Upper lobe of left lung (tissue), 6 donors: ENCODE measurements around the gene BTBD9. TPM values are rescaled to one million over a fixed set of nuclear protein-coding genes. Genes with fewer than 3 reads are reported as not detected.
"Not testable (repeated sequence)": the region's sequence is repeated elsewhere in the genome, so short reads cannot be mapped to it uniquely, and the experiment has no call there.

ENCODE experiments used
- ATAC-seq, 2 donors: fragments of 200-7000 bp; cut with Tn5 transposase; one replicate each; pipeline ENCODE4 v1.9.1; 2022; ENCODE audit warnings: mild to moderate bottlenecking in 2 of 2, moderate library complexity in 2 of 2; ENCODE audit not compliant: low FRiP score in 2 of 2
- DNase-seq, 2 donors: peaks; one replicate each; pipeline ENCODE4 v3.0.0-alpha.2; 2019 to 2020
- H3K27ac ChIP-seq, 4 donors: fragments of 200-600 bp; sonication (generic); one replicate each; pipeline ENCODE4 v1.5.1; 2016 to 2019
- H3K27me3 ChIP-seq, 4 donors: fragments of 200-600 bp; sonication (generic); one replicate each; pipeline ENCODE4 v1.5.1; 2017 to 2019
- H3K36me3 ChIP-seq, 4 donors: fragments of 200-600 bp; sonication (generic); one replicate each; pipeline ENCODE4 v1.5.1; 2016 to 2019
- H3K4me1 ChIP-seq, 4 donors: fragments of 200-600 bp; sonication (generic); one replicate each; pipeline ENCODE4 v1.5.1; 2018 to 2019
- H3K4me3 ChIP-seq, 4 donors: fragments of 200-600 bp; sonication (generic); one replicate each; pipeline ENCODE4 v1.5.1; 2017 to 2019; ENCODE audit warnings: mild to moderate bottlenecking in 2 of 4, moderate library complexity in 1 of 4
- H3K9me3 ChIP-seq, 4 donors: fragments of 200-600 bp; sonication (generic); one replicate each; pipeline ENCODE4 v1.5.1; 2018 to 2019
- CTCF ChIP-seq, 6 experiments: fragments of 450-650 bp in 4 of 6; fragments of 200-600 bp in 2 of 6; sonication (generic) in 2 of 6; IDR thresholded peaks; one replicate each; pipeline ENCODE4 v1.5.1; 2016 to 2019; ENCODE audit warnings: antibody characterized with exemption in 6 of 6
- EP300 ChIP-seq, 4 donors: sonication (generic); formaldehyde crosslinking; IDR thresholded peaks; one replicate each; pipeline ENCODE4 v1.5.1; 2017; ENCODE audit warnings: antibody characterized with exemption in 4 of 4, control low read depth in 2 of 4
- POLR2A ChIP-seq, 4 donors: fragments of 450-650 bp; IDR thresholded peaks; one replicate each; pipeline ENCODE4 v1.5.1; 2016 to 2017; ENCODE audit warnings: antibody characterized with exemption in 4 of 4, mild to moderate bottlenecking in 2 of 4
- POLR2AphosphoS5 ChIP-seq, 2 donors: sonication (generic); formaldehyde crosslinking; IDR thresholded peaks; one replicate each; pipeline ENCODE4 v1.5.1; 2017; ENCODE audit warnings: antibody characterized with exemption in 2 of 2
- WGBS, 2 donors: methylation state at CpG; one replicate each; pipeline ENCODE4 v1.1.5; 2017 to 2018; 5-methylcytosine and 5-hydroxymethylcytosine counted together
- total RNA-seq, 6 donors: library from RNA; depleted of rRNA in 4 of 6; stranded (reverse); fragments of >200 nt in 4 of 6; gene quantifications; one replicate each; pipeline versions ENCODE4 v1.1.0 to v1.2.1, GENCODE V29; 2016 to 2021
- donor health status: DM: no; HTN: no; CAD: no; lungs with moderate emphysema.
- donor health status: DM: no; HTN: yes; CAD: no; lungs with severe emphysema.

The BTBD9 gene
- total RNA-seq, 6 donors from 2014 or later, result 18.2 to 60.8 (median 44.9) TPM

- WGBS, 2 donors, result 90 to 95% methylated on average over 1 of the region's 1 CpG
- ATAC-seq (no peak), DNase-seq (no peak)
- Histone ChIP-seq H3K4me3 (no peak overlapping the region), H3K27me3 (no peaks in the 10 kb centered on the region), H3K27ac (no peak overlapping the region), H3K36me3 (no peaks in the 10 kb centered on the region), H3K4me1 (peaks cover 0 to 3% (median 0%) of the 10 kb centered on the region in 4 donors), H3K9me3 (no peaks in the 10 kb centered on the region)
- TF ChIP-seq CTCF (IDR thresholded peaks at IDR 0.05) (no peak), EP300 (IDR thresholded peaks at IDR 0.05) (no peak), POLR2AphosphoS5 (IDR thresholded peaks at IDR 0.05) (no peak), POLR2A (IDR thresholded peaks at IDR 0.05) (no peak)
These were observed 14.5 kb downstream of the BTBD9 start for GRCh38 chr6:38625217-38625616.

- not testable (repeated sequence) for ATAC-seq, H3K4me3 ChIP-seq, H3K36me3 ChIP-seq, H3K9me3 ChIP-seq, DNase-seq, H3K4me1 ChIP-seq, H3K27me3 ChIP-seq
- WGBS, 2 donors, result 93 to 95% methylated on average over 1 of the region's 1 CpG
- H3K27ac ChIP-seq, result peak overlapping the region in 1 of 4 donors; percentile 1
These were observed 20.4 kb downstream of the BTBD9 start for GRCh38 chr6:38619342-38619741.

GRCh38 chr6:38618301-38618700, 21.4 kb downstream of the BTBD9 start:
- H3K4me3 ChIP-seq, DNase-seq, ATAC-seq, H3K9me3 ChIP-seq, H3K4me1 ChIP-seq, H3K27ac ChIP-seq, H3K27me3 ChIP-seq, H3K36me3 ChIP-seq: not testable (repeated sequence)
- 69 to 77% methylated on average over 1 of the region's 1 CpG for WGBS, 2 donors

GRCh38 chr6:38617856-38618255, 21.9 kb downstream of the BTBD9 start:
- WGBS, 2 donors, result 75 to 93% methylated on average over 8 of the region's 8 CpGs
- Histone ChIP-seq H3K27ac (peak overlapping the region in 1 of 4 donors; percentile 8), H3K4me1 (peaks cover 0 to 5% (median under 1%) of the 10 kb centered on the region in 4 donors), H3K4me3 (no peak overlapping the region), H3K9me3 (no peaks in the 10 kb centered on the region), H3K36me3 (no peaks in the 10 kb centered on the region), H3K27me3 (no peaks in the 10 kb centered on the region)
- TF ChIP-seq CTCF (IDR thresholded peaks at IDR 0.05), result no peak
- TF ChIP-seq EP300 (IDR thresholded peaks at IDR 0.05), result no peak
- no peak for TF ChIP-seq POLR2A (IDR thresholded peaks at IDR 0.05)
- TF ChIP-seq POLR2AphosphoS5 (IDR thresholded peaks at IDR 0.05), result no peak
- no peak for ATAC-seq
- DNase-seq, result no peak

GRCh38 chr6:38612143-38612965, 27.4 kb downstream of the BTBD9 start:
- peak overlapping the region in 2 of 4 donors; percentile 31 to 67 for H3K27ac ChIP-seq
- ATAC-seq, result peak in 1 of 2 donors; percentile 45
- WGBS, 2 donors, result 67 to 74% methylated on average over 1 of the region's 1 CpG

More at GRCh38 chr6:38612143-38612965, 27.4 kb downstream of the BTBD9 start:
- no peaks in the 10 kb centered on the region for H3K27me3 ChIP-seq
- H3K36me3 ChIP-seq, result no peaks in the 10 kb centered on the region
- H3K9me3 ChIP-seq, result no peaks in the 10 kb centered on the region
- no peak for TF ChIP-seq EP300 (IDR thresholded peaks at IDR 0.05)
- TF ChIP-seq POLR2A (IDR thresholded peaks at IDR 0.05), result no peak
- TF ChIP-seq POLR2AphosphoS5 (IDR thresholded peaks at IDR 0.05), result no peak
- no peak for TF ChIP-seq CTCF (IDR thresholded peaks at IDR 0.05)
- DNase-seq, result no peak
- H3K4me3 ChIP-seq, result no peak overlapping the region
- peaks cover 20 to 35% (median 25%) of the 10 kb centered on the region in 4 donors for H3K4me1 ChIP-seq
